Measurements from ENCODE around the gene RPL19.

Gene RPL19

GRCh38 chr17:39200070-39200879 lies at the start of gene RPL19:
Gene RPL19, plus strand, starts transcription at chr17:39200283. Its CDS starts 62 bp downstream, at chr17:39200345.
- Histone ChIP-seq H3K4me3 (ENCODE audit: low read depth in 1 of 5, low read length in 5 of 5) (peak within 1 kb of the TSS; percentile 84 to 98 (median 91)), H3K4me1 (ENCODE audit: control insufficient read depth in 5 of 5, insufficient read depth in 5 of 5, low read length in 5 of 5) (peaks cover 9 to 58% (median 50%) of the 10 kb centered on the region in 5 donors), H3K9me3 (ENCODE audit: control insufficient read depth in 5 of 5, low read length in 5 of 5) (no peaks in the 10 kb centered on the region), H3K27me3 (ENCODE audit: control insufficient read depth in 5 of 5, insufficient read depth in 4 of 5, low read length in 5 of 5) (peaks cover 0 to 2% (median 0%) of the 10 kb centered on the region in 5 donors), H3K27ac (ENCODE audit: low read depth, low read length) (peak within 1 kb of the TSS; percentile 99), H3K9ac (ENCODE audit: low read length in 5 of 5) (peak within 1 kb of the TSS; percentile 98 to 100 (median 99)), H3K36me3 (ENCODE audit: control insufficient read depth in 5 of 5, insufficient read depth in 5 of 5, low read length in 5 of 5) (peaks cover 15 to 38% (median 36%) of the 10 kb centered on the region in 5 donors)

- H3K9me3 ChIP-seq (ENCODE audit: control insufficient read depth in 5 of 5, low read length in 5 of 5), result no peaks in the 10 kb centered on the region
- no peaks in the 10 kb centered on the region for H3K36me3 ChIP-seq (ENCODE audit: control insufficient read depth in 5 of 5, insufficient read depth in 5 of 5, low read length in 5 of 5)
- peak overlapping the region in 3 of 5 donors; percentile 47 to 59 (median 52) for H3K9ac ChIP-seq (ENCODE audit: low read length in 5 of 5)
- peak overlapping the region; percentile 36 to 63 (median 50) for H3K4me3 ChIP-seq (ENCODE audit: low read depth in 1 of 5, low read length in 5 of 5)
- H3K27ac ChIP-seq (ENCODE audit: low read depth, low read length), result no peak overlapping the region
- peaks cover 3 to 43% (median 26%) of the 10 kb centered on the region in 5 donors for H3K4me1 ChIP-seq (ENCODE audit: control insufficient read depth in 5 of 5, insufficient read depth in 5 of 5, low read length in 5 of 5)
- peaks cover 6 to 15% (median 9%) of the 10 kb centered on the region in 5 donors for H3K27me3 ChIP-seq (ENCODE audit: control insufficient read depth in 5 of 5, insufficient read depth in 4 of 5, low read length in 5 of 5)
Observed at GRCh38 chr17:39150795-39151149, 49.3 kb upstream of the RPL19 start.

GRCh38 chr17:39151150-39151942 lies 48.7 kb upstream of the RPL19 start, which contains the start of gene PLXDC1:
Gene PLXDC1, minus strand, starts transcription at chr17:39151637. Its CDS starts 200 bp downstream, at chr17:39151437.
- Histone ChIP-seq H3K4me3 (ENCODE audit: low read depth in 1 of 5, low read length in 5 of 5) (peak within 1 kb of the TSS; percentile 62 to 99 (median 98)), H3K27ac (ENCODE audit: low read depth, low read length) (peak within 1 kb of the TSS; percentile 93), H3K9me3 (ENCODE audit: control insufficient read depth in 5 of 5, low read length in 5 of 5) (no peaks in the 10 kb centered on the region), H3K36me3 (ENCODE audit: control insufficient read depth in 5 of 5, insufficient read depth in 5 of 5, low read length in 5 of 5) (no peaks in the 10 kb centered on the region), H3K9ac (ENCODE audit: low read length in 5 of 5) (peak within 1 kb of the TSS in 4 of 5 donors; percentile 26 to 59 (median 50)), H3K4me1 (ENCODE audit: control insufficient read depth in 5 of 5, insufficient read depth in 5 of 5, low read length in 5 of 5) (peaks cover 3 to 43% (median 26%) of the 10 kb centered on the region in 5 donors), H3K27me3 (ENCODE audit: control insufficient read depth in 5 of 5, insufficient read depth in 4 of 5, low read length in 5 of 5) (peaks cover 6 to 15% (median 9%) of the 10 kb centered on the region in 5 donors)

- H3K27ac ChIP-seq (ENCODE audit: low read depth, low read length), result peak overlapping the region; percentile 93
- peaks cover 6 to 15% (median 9%) of the 10 kb centered on the region in 5 donors for H3K27me3 ChIP-seq (ENCODE audit: control insufficient read depth in 5 of 5, insufficient read depth in 4 of 5, low read length in 5 of 5)
- H3K4me3 ChIP-seq (ENCODE audit: low read depth in 1 of 5, low read length in 5 of 5), result peak overlapping the region; percentile 62 to 99 (median 98)
- H3K9ac ChIP-seq (ENCODE audit: low read length in 5 of 5), result peak overlapping the region in 3 of 5 donors; percentile 7 to 49 (median 26)
- H3K9me3 ChIP-seq (ENCODE audit: control insufficient read depth in 5 of 5, low read length in 5 of 5), result no peaks in the 10 kb centered on the region
- no peaks in the 10 kb centered on the region for H3K36me3 ChIP-seq (ENCODE audit: control insufficient read depth in 5 of 5, insufficient read depth in 5 of 5, low read length in 5 of 5)
- peaks cover 3 to 48% (median 26%) of the 10 kb centered on the region in 5 donors for H3K4me1 ChIP-seq (ENCODE audit: control insufficient read depth in 5 of 5, insufficient read depth in 5 of 5, low read length in 5 of 5)
Observed at GRCh38 chr17:39151943-39152818, 47.9 kb upstream of the RPL19 start.

- peaks cover 6 to 15% (median 9%) of the 10 kb centered on the region in 5 donors for H3K27me3 ChIP-seq (ENCODE audit: control insufficient read depth in 5 of 5, insufficient read depth in 4 of 5, low read length in 5 of 5)
Observed at GRCh38 chr17:39153599-39154051, 46.5 kb upstream of the RPL19 start.

DNA sequence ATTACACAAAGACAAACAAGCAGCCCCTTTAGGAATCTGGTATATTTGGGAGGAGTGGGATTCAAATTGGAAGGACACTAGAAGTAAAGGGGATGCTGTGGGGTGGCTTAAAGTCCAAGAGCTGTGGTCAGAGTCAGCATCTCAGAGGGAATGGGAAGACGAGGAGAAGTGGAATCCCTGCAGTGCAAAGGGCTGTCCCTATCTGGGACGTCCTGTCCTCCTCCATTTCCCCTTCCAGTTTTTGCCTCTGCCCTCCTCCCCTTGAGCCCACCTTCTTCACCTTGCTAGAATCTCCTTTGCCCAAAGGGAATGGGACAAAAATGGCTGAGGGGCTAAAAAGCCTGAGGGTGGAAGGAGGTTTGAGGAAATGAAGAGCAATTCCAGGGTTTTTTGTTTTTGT lies 44.4 kb upstream of the RPL19 start:
- Histone ChIP-seq H3K4me3 (ENCODE audit: low read depth in 1 of 5, low read length in 5 of 5) (no peak overlapping the region), H3K27me3 (ENCODE audit: control insufficient read depth in 5 of 5, insufficient read depth in 4 of 5, low read length in 5 of 5) (peaks cover 3 to 15% (median 4%) of the 10 kb centered on the region in 5 donors), H3K9me3 (ENCODE audit: control insufficient read depth in 5 of 5, low read length in 5 of 5) (no peaks in the 10 kb centered on the region), H3K4me1 (ENCODE audit: control insufficient read depth in 5 of 5, insufficient read depth in 5 of 5, low read length in 5 of 5) (peaks cover 2 to 35% (median 26%) of the 10 kb centered on the region in 5 donors), H3K36me3 (ENCODE audit: control insufficient read depth in 5 of 5, insufficient read depth in 5 of 5, low read length in 5 of 5) (no peaks in the 10 kb centered on the region), H3K9ac (ENCODE audit: low read length in 5 of 5) (no peak overlapping the region), H3K27ac (ENCODE audit: low read depth, low read length) (no peak overlapping the region)

More at GRCh38 chr17:39153599-39154051, 46.5 kb upstream of the RPL19 start:
- no peaks in the 10 kb centered on the region for H3K9me3 ChIP-seq (ENCODE audit: control insufficient read depth in 5 of 5, low read length in 5 of 5)
- peak overlapping the region; percentile 12 to 96 (median 86) for H3K9ac ChIP-seq (ENCODE audit: low read length in 5 of 5)
- H3K36me3 ChIP-seq (ENCODE audit: control insufficient read depth in 5 of 5, insufficient read depth in 5 of 5, low read length in 5 of 5), result no peaks in the 10 kb centered on the region
- peak overlapping the region; percentile 96 to 99 (median 99) for H3K4me3 ChIP-seq (ENCODE audit: low read depth in 1 of 5, low read length in 5 of 5)
- peak overlapping the region; percentile 93 for H3K27ac ChIP-seq (ENCODE audit: low read depth, low read length)
- H3K4me1 ChIP-seq (ENCODE audit: control insufficient read depth in 5 of 5, insufficient read depth in 5 of 5, low read length in 5 of 5), result peaks cover 2 to 48% (median 26%) of the 10 kb centered on the region in 5 donors

DNA sequence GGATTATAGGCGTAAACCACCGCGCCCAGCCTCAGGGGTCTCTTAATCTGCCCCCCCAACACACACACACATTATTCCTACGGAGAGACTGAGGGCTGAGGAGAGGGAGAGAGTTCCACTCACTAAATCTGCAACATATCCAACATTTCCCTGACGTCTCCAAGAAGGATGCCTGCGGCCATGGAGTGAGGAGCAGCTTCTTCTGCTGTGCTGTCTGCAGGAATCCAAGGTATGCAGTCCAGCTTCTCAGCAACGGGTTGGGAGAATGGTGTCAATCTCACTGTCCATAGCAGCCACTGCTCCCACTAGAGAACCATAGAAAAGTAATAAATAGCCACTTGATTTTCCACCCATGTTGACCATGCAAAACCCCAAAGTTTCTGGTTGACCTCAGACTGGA lies 43.6 kb upstream of the RPL19 start:
- H3K4me3 ChIP-seq (ENCODE audit: low read depth in 1 of 5, low read length in 5 of 5), result no peak overlapping the region
- peaks cover 2 to 34% (median 26%) of the 10 kb centered on the region in 5 donors for H3K4me1 ChIP-seq (ENCODE audit: control insufficient read depth in 5 of 5, insufficient read depth in 5 of 5, low read length in 5 of 5)
- H3K36me3 ChIP-seq (ENCODE audit: control insufficient read depth in 5 of 5, insufficient read depth in 5 of 5, low read length in 5 of 5), result no peaks in the 10 kb centered on the region
- H3K9me3 ChIP-seq (ENCODE audit: control insufficient read depth in 5 of 5, low read length in 5 of 5), result no peaks in the 10 kb centered on the region
- H3K27me3 ChIP-seq (ENCODE audit: control insufficient read depth in 5 of 5, insufficient read depth in 4 of 5, low read length in 5 of 5), result peaks cover 0 to 9% (median 0%) of the 10 kb centered on the region in 5 donors
- H3K9ac ChIP-seq (ENCODE audit: low read length in 5 of 5), result no peak overlapping the region
- no peak overlapping the region for H3K27ac ChIP-seq (ENCODE audit: low read depth, low read length)

DNA sequence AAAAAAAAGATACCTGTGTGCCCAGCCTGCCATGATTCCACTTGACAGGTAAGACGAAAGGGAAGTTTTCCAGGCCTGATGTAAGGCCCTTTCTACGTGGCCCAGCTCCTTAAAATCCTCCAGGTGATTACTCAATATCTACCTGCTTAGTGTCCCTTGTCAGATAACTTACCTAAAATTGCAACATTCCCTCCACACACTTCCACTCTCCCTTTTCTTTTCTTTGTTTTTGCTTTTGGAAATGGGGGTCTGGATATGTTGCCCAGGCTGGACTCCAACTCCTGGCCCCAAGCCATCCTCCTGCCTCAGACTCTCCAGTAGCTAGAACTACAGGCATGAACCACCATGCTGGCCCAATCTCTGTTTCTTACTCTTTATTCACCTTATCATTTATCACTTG lies 41.5 kb upstream of the RPL19 start:
- no peak overlapping the region for H3K27ac ChIP-seq (ENCODE audit: low read depth, low read length)
- no peak overlapping the region for H3K4me3 ChIP-seq (ENCODE audit: low read depth in 1 of 5, low read length in 5 of 5)
- H3K27me3 ChIP-seq (ENCODE audit: control insufficient read depth in 5 of 5, insufficient read depth in 4 of 5, low read length in 5 of 5), result no peaks in the 10 kb centered on the region
- peaks cover under 1 to 17% (median 7%) of the 10 kb centered on the region in 5 donors for H3K4me1 ChIP-seq (ENCODE audit: control insufficient read depth in 5 of 5, insufficient read depth in 5 of 5, low read length in 5 of 5)
- H3K9ac ChIP-seq (ENCODE audit: low read length in 5 of 5), result no peak overlapping the region
- no peaks in the 10 kb centered on the region for H3K9me3 ChIP-seq (ENCODE audit: control insufficient read depth in 5 of 5, low read length in 5 of 5)
- no peaks in the 10 kb centered on the region for H3K36me3 ChIP-seq (ENCODE audit: control insufficient read depth in 5 of 5, insufficient read depth in 5 of 5, low read length in 5 of 5)

DNA sequence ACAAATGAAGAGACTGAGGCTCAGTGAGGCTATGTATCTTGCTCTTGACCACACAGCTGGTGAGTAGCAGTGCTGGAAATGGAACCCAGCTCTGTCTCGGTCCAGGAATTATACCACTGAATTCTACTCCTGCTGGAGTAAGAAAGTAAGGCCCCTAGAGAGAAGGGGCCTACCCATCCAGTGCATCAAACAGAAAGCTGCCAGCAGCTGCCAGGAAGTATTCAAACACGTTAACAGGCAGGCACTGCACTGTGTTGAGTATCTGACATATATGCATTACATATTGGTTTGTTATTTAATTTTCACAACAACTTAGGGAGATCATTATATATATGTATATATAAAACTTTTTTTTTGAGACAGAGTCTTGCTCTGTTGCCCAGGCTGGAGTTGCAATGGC lies 38.1 kb upstream of the RPL19 start:
- Histone ChIP-seq H3K27me3 (ENCODE audit: control insufficient read depth in 5 of 5, insufficient read depth in 4 of 5, low read length in 5 of 5) (peaks cover 0 to 2% (median 0%) of the 10 kb centered on the region in 5 donors), H3K4me1 (ENCODE audit: control insufficient read depth in 5 of 5, insufficient read depth in 5 of 5, low read length in 5 of 5) (peaks cover 0 to 37% (median 22%) of the 10 kb centered on the region in 5 donors), H3K27ac (ENCODE audit: low read depth, low read length) (no peak overlapping the region), H3K9me3 (ENCODE audit: control insufficient read depth in 5 of 5, low read length in 5 of 5) (no peaks in the 10 kb centered on the region), H3K9ac (ENCODE audit: low read length in 5 of 5) (no peak overlapping the region), H3K36me3 (ENCODE audit: control insufficient read depth in 5 of 5, insufficient read depth in 5 of 5, low read length in 5 of 5) (no peaks in the 10 kb centered on the region), H3K4me3 (ENCODE audit: low read depth in 1 of 5, low read length in 5 of 5) (no peak overlapping the region)

All from subcutaneous abdominal adipose tissue (tissue), 5 donors.